Thymus (tissue), 11 donors: ENCODE results near the gene NEK10. TPM values are rescaled to one million over a fixed set of nuclear protein-coding genes. Genes with fewer than 3 reads are reported as not detected.

Source experiments
- DNase-seq, 9 donors: peaks; one replicate each; pipeline ENCODE4 v3.0.0-alpha.2; 2013; ENCODE audit warnings: low spot score in 9 of 9, low read depth in 6 of 9, missing footprints in 1 of 9
- H3K27ac ChIP-seq, 2 donors: one replicate each; pipeline ENCODE4 v1.5.1; 2013; ENCODE audit warnings: control low read depth in 1 of 2, low read depth in 1 of 2, low read length in 1 of 2, mild to moderate bottlenecking in 1 of 2, moderate library complexity in 1 of 2
- H3K27me3 ChIP-seq, 2 donors: one replicate each; pipeline ENCODE4 v1.5.1; 2013; ENCODE audit warnings: low read length in 1 of 2; ENCODE audit not compliant: control insufficient read depth in 2 of 2, insufficient read depth in 1 of 2
- H3K36me3 ChIP-seq, 2 donors: one replicate each; pipeline ENCODE4 v1.5.1; 2013; ENCODE audit warnings: low read length in 1 of 2, mild to moderate bottlenecking in 1 of 2, moderate library complexity in 1 of 2; ENCODE audit not compliant: control insufficient read depth in 2 of 2, insufficient read depth in 2 of 2
- H3K4me1 ChIP-seq, 2 donors: one replicate each; pipeline ENCODE4 v1.5.1; 2013; ENCODE audit warnings: low read length in 2 of 2; ENCODE audit not compliant: control insufficient read depth in 2 of 2, insufficient read depth in 2 of 2
- H3K4me3 ChIP-seq, 2 donors: one replicate each; pipeline ENCODE4 v1.5.1; 2013; ENCODE audit warnings: low read length in 2 of 2, control low read depth in 1 of 2, mild to moderate bottlenecking in 1 of 2
- H3K9me3 ChIP-seq, 2 donors: one replicate each; pipeline ENCODE4 v1.5.1; 2013; ENCODE audit warnings: low read length in 1 of 2, mild to moderate bottlenecking in 1 of 2; ENCODE audit not compliant: control insufficient read depth in 2 of 2, insufficient read depth in 1 of 2
- WGBS: extraction: QIAGEN DNeasy Blood & Tissue Kit; methylation state at CpG from one replicate; pipeline ENCODE4 v1.1.7; 2013; 5-methylcytosine and 5-hydroxymethylcytosine counted together
- polyA plus RNA-seq: library from polyadenylated mRNA; stranded (reverse); fragments of 200-250 nt; gene quantifications from one replicate; pipeline ENCODE4 v1.2.3, GENCODE V29; 2013
- total RNA-seq: library from RNA; stranded (reverse); fragments of 120-200 nt; gene quantifications from one replicate; pipeline ENCODE4 v1.2.4, GENCODE V29; 2013
- donor health status: healthy.

Gene NEK10
- total and polyA plus RNA-seq, 2 donors = 0.76 to 0.87 TPM

GRCh38 chr3:27081992-27082607 is 287.1 kb downstream of the NEK10 start:
- Histone ChIP-seq H3K4me1 (no peaks in the 10 kb centered on the region), H3K9me3 (no peaks in the 10 kb centered on the region), H3K4me3 (no peak overlapping the region), H3K36me3 (no peaks in the 10 kb centered on the region), H3K27me3 (no peaks in the 10 kb centered on the region), H3K27ac (no peak overlapping the region)
- DNase-seq = no peak
- 58% methylated on average over 2 of the region's 2 CpGs for WGBS

DNA sequence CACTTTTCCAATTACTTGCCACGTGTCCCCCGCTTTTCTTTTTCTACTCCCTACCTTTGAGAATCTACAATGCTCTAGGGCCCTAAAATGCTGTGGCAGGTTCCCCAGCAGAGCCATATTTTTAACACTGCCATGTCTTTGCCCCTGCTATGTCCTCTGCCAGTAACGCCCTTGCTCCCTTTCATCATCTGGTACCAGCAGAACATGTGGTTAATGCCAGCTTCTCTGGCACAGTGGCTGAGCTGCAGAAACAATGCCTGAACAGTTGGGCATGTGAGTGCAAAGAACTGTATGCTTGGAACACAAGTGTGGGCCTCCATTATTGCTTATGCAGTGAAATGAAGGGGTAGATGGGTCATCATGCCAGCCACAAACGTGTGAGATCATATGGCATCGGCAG is 287.6 kb downstream of the NEK10 start:
- WGBS = 82% methylated on average over 5 of the region's 5 CpGs
- DNase-seq = no peak
- H3K36me3 ChIP-seq = no peaks in the 10 kb centered on the region
- no peak overlapping the region for H3K27ac ChIP-seq
- H3K4me3 ChIP-seq = no peak overlapping the region
- H3K9me3 ChIP-seq = no peaks in the 10 kb centered on the region
- no peaks in the 10 kb centered on the region for H3K4me1 ChIP-seq
- H3K27me3 ChIP-seq = no peaks in the 10 kb centered on the region

DNA sequence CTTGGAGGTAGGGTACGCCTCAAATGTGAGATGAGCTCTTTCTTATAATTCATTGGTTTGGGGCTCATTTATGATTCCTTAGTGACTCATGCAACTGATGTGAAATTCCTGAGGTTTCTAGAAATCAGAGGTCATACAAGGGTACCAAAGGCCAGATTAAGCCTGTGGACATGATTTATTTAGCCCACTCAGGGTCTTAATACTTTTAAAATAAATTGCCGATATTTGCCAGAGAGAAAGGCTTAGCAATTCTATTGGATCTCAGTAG is 289.0 kb downstream of the NEK10 start:
- H3K4me1 ChIP-seq = no peaks in the 10 kb centered on the region
- no peaks in the 10 kb centered on the region for H3K27me3 ChIP-seq
- no peaks in the 10 kb centered on the region for H3K36me3 ChIP-seq
- 94% methylated on average over 2 of the region's 2 CpGs for WGBS
- no peak overlapping the region for H3K27ac ChIP-seq
- H3K4me3 ChIP-seq = no peak overlapping the region
- DNase-seq = no peak
- no peaks in the 10 kb centered on the region for H3K9me3 ChIP-seq

DNA sequence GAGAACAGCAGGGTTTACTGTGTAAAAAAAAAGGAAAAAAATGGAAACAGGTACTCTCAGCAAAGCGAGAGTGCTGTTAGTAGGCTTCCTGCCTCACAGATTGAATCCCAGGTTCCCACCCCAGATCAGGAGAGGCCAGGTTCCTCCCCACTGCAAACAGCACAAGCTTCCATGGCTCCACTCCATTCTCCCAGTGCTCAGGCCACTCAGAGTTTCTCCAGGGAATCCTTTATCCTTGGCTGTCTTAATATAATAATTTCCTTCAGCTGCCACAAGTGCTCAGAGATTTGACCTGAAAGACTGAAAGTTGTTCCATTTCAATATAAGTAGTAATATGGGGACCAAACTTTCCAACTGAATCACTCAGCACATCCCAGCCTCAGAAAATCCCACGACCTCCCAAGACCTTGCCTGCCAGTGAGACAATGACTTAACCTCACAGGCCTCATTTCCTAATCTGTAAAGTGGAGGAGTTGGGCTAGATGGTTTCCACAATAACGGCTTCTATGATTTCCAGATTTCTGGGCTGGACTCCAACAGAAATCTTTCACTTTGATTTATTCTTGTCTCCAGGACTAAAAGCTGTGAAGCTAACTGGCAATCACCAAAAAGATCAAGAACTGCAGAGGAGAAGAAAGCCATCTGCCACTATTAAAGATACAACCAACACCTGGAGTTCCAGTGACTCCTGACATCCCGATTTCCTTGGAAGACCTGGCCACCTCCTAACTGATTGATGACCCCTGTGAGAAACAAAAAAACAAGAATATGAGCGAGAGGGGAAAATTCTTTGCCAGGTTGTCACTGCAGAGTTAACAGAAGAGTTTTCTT is 289.5 kb downstream of the NEK10 start:
- 73% methylated on average over 5 of the region's 5 CpGs for WGBS
- no peak for DNase-seq
- H3K36me3 ChIP-seq = no peaks in the 10 kb centered on the region
- no peaks in the 10 kb centered on the region for H3K9me3 ChIP-seq
- H3K4me3 ChIP-seq = no peak overlapping the region
- no peaks in the 10 kb centered on the region for H3K27me3 ChIP-seq
- no peaks in the 10 kb centered on the region for H3K4me1 ChIP-seq
- H3K27ac ChIP-seq = no peak overlapping the region

DNA sequence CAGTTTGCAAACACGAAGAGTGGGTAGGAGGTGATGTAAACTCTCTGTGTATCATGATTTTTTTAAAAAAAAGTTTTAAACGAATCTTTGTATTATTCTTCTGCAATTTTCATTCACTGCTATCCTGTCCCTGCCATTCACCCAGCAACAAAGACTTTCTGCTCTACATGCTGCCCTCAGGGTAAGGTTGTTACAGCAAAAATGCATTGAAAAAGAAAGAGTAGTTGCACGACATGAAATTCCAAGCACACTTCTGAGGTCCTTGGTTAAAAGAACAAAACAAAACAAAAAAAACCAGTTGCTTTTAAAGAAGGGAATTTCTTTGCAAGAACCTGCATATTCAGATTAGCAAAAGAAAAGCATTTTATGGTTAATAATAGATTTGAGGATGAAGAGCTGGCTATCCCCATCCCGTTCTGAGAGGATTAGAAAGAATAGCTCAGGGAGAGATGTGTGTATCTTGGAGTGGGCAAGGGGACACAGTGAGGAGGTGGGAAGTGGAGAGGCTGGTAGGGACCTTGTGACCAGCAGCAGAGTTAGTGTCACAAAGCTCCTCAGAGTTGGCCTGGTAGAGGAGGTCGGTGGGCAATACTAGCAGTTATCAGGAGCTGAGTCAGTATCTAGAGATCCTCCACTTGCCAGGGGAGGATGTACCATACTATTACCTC is 290.8 kb downstream of the NEK10 start:
- no peak for DNase-seq
- Histone ChIP-seq H3K4me3 (no peak overlapping the region), H3K27ac (no peak overlapping the region), H3K27me3 (no peaks in the 10 kb centered on the region), H3K4me1 (peaks cover 0 to 1% of the 10 kb centered on the region in 2 donors), H3K36me3 (no peaks in the 10 kb centered on the region), H3K9me3 (no peaks in the 10 kb centered on the region)
- WGBS = 57% methylated on average over 5 of the region's 5 CpGs

GRCh38 chr3:27076815-27077630 is 292.2 kb downstream of the NEK10 start:
- H3K36me3 ChIP-seq = no peaks in the 10 kb centered on the region
- no peak for DNase-seq
- no peak overlapping the region for H3K27ac ChIP-seq
- 85% methylated on average over 6 of the region's 6 CpGs for WGBS
- no peaks in the 10 kb centered on the region for H3K9me3 ChIP-seq
- peaks cover 0 to 3% of the 10 kb centered on the region in 2 donors for H3K4me1 ChIP-seq
- H3K27me3 ChIP-seq = no peaks in the 10 kb centered on the region
- H3K4me3 ChIP-seq = no peak overlapping the region

- Histone ChIP-seq H3K4me3 (no peak overlapping the region), H3K27me3 (no peaks in the 10 kb centered on the region), H3K4me1 (peaks cover 0 to 3% of the 10 kb centered on the region in 2 donors), H3K9me3 (no peaks in the 10 kb centered on the region), H3K27ac (no peak overlapping the region), H3K36me3 (no peaks in the 10 kb centered on the region)
- 95% methylated on average over 3 of the region's 3 CpGs for WGBS
- DNase-seq = no peak
These were observed 294.3 kb downstream of the NEK10 start for GRCh38 chr3:27074914-27075313.

GRCh38 chr3:27073912-27074311 is 295.3 kb downstream of the NEK10 start:
- Histone ChIP-seq H3K36me3 (no peaks in the 10 kb centered on the region), H3K9me3 (no peaks in the 10 kb centered on the region), H3K4me1 (peaks cover 0 to 3% of the 10 kb centered on the region in 2 donors), H3K27ac (no peak overlapping the region), H3K27me3 (no peaks in the 10 kb centered on the region), H3K4me3 (no peak overlapping the region)
- no peak for DNase-seq
- 83% methylated on average over 3 of the region's 3 CpGs for WGBS
